ENCODE measurements around the gene SRSF1. TPM values are rescaled to one million over a fixed set of nuclear protein-coding genes. Genes with fewer than 3 reads are reported as not detected.

Gene SRSF1
- total and polyA plus RNA-seq, 12 donors, result 70.3 to 130 (median 90.6) TPM

GRCh38 chr17:58019039-58019438 is 12.0 kb upstream of the SRSF1 start:
- no peaks in the 10 kb centered on the region for H3K9me3 ChIP-seq
- DNase-seq (no peak), ATAC-seq (no peak)
- WGBS, 2 donors, result 65 to 70% methylated on average over 3 of the region's 3 CpGs
- peaks cover 0 to 21% (median 4%) of the 10 kb centered on the region in 7 donors for H3K27me3 ChIP-seq
- TF ChIP-seq CTCF (IDR thresholded peaks at IDR 0.05), result no peak
- H3K36me3 ChIP-seq, result no peaks in the 10 kb centered on the region
- H3K27ac ChIP-seq, result no peak overlapping the region
- H3K4me3 ChIP-seq, result no peak overlapping the region
- intact Hi-C loops (cut with DNase I), result loop anchor here in 2 of 10 donors (10.0 kb wide), 2 partner anchors 46 to 66 kb away; partner anchors contain the start of gene DYNLL2 (in 1 of the 2)
- no peaks in the 10 kb centered on the region for H3K4me1 ChIP-seq

- ATAC-seq (no peak), DNase-seq (no peak)
- 94 to 99% methylated on average over 10 of the region's 10 CpGs for WGBS, 2 donors
- TF ChIP-seq CTCF (IDR thresholded peaks at IDR 0.05), result no peak
- H3K36me3 ChIP-seq, result peaks cover 0 to 8% (median 6%) of the 10 kb centered on the region in 9 donors
- no peaks in the 10 kb centered on the region for H3K9me3 ChIP-seq
- no peaks in the 10 kb centered on the region for H3K27me3 ChIP-seq
- intact Hi-C loops (cut with DNase I), result loop anchor here in 2 of 10 donors (10.0 kb wide), 2 partner anchors 55 to 75 kb away; partner anchors contain the start of gene DYNLL2 (in 1 of the 2)
- peaks cover 6 to 20% (median 16%) of the 10 kb centered on the region in 9 donors for H3K4me1 ChIP-seq
- H3K27ac ChIP-seq, result no peak overlapping the region
- no peak overlapping the region for H3K4me3 ChIP-seq
Observed at GRCh38 chr17:58010067-58010799, 3.2 kb upstream of the SRSF1 start.

- H3K4me3 ChIP-seq, result peak overlapping the region; percentile 65 to 98 (median 77)
- peaks cover 17 to 42% (median 38%) of the 10 kb centered on the region in 9 donors for H3K4me1 ChIP-seq
- intact Hi-C loops (cut with DNase I), result loop anchor here in 9 of 10 donors (1.0 to 10.0 kb wide), 8 partner anchors 74 to 107 kb away; partner anchors contain the start of gene DYNLL2 (in 5 of the 9)
- no peak for TF ChIP-seq CTCF (IDR thresholded peaks at IDR 0.05)
- DNase-seq, result no peak
- peak in 5 of 8 donors; percentile 1 to 32 (median 8) for ATAC-seq
- H3K27me3 ChIP-seq, result no peaks in the 10 kb centered on the region
- H3K36me3 ChIP-seq, result peaks cover 0 to 30% (median 22%) of the 10 kb centered on the region in 9 donors
- H3K9me3 ChIP-seq, result no peaks in the 10 kb centered on the region
- 22 to 26% methylated on average over 47 of the region's 47 CpGs for WGBS, 2 donors
- H3K27ac ChIP-seq, result peak overlapping the region in 9 of 10 donors; percentile 93 to 100 (median 98)
Observed at GRCh38 chr17:58007781-58008706, 998 bp upstream of the SRSF1 start.

- Histone ChIP-seq H3K4me3 (peak overlapping the region; percentile 65 to 98 (median 77)), H3K4me1 (peaks cover 17 to 55% (median 48%) of the 10 kb centered on the region in 9 donors), H3K27me3 (no peaks in the 10 kb centered on the region), H3K36me3 (peaks cover 0 to 45% (median 27%) of the 10 kb centered on the region in 9 donors), H3K9me3 (no peaks in the 10 kb centered on the region), H3K27ac (peak overlapping the region; percentile 93 to 100 (median 98))
- WGBS, 2 donors, result 0% methylated on average over 20 of the region's 20 CpGs
- TF ChIP-seq CTCF (IDR thresholded peaks at IDR 0.05), result no peak
- intact Hi-C loops (cut with DNase I), result loop anchor here in 9 of 10 donors (2.0 to 10.0 kb wide), 7 partner anchors 76 to 108 kb away; partner anchors contain the start of gene DYNLL2 (in 4 of the 9)
- ATAC-seq (peak; percentile 70 to 90 (median 81)), DNase-seq (peak; percentile 65 to 82)
Observed at GRCh38 chr17:58006560-58006923, 504 bp downstream of the SRSF1 start.
